IMR-90 (cell line): ENCODE results near the gene SPATA13. TPM values are rescaled to one million over a fixed set of nuclear protein-coding genes. Genes with fewer than 3 reads are reported as not detected.

Experiments used
- ATAC-seq: fragments of 200-7000 bp; cut with Tn5 transposase; 2 replicates; pipeline ENCODE4 v1.9.1; 2020; ENCODE audit warnings: low read depth, mild to moderate bottlenecking, moderate library complexity
- BruUV-seq: library from RNA; stranded (reverse); fragments of 400-500 nt; replicated peaks from 2 replicates; lab custom pipeline; 2021; lab: Mats Ljungman, UMichigan
- CTCF ChIA-PET: fragments of 300-600 bp; formaldehyde crosslinking; extraction: SDS; loops from one replicate; lab custom pipeline; 2021; ENCODE audit warnings: antibody characterized with exemption; lab: Yijun Ruan, JAX
- POLR2A ChIA-PET: fragments of 300-600 bp; sonication (Branson Sonifier 250); formaldehyde crosslinking; loops from one replicate; lab custom pipeline; 2022; ENCODE audit warnings: antibody characterized with exemption; ENCODE audit not compliant: unreplicated experiment; lab: Charles Lee
- DNase-seq: peaks from one replicate; pipeline ENCODE4 v3.0.0; 2013
- H2AFZ ChIP-seq: replicated peaks from 2 replicates; pipeline ENCODE3; 2013; ENCODE audit warnings: low read length, mild to moderate bottlenecking; ENCODE audit not compliant: poor library complexity
- H2AK5ac ChIP-seq: 2 replicates; pipeline ENCODE4 v1.6.1; 2013; ENCODE audit warnings: low read depth, low read length, inconsistent platforms
- H2AK9ac ChIP-seq: replicated peaks from 2 replicates; pipeline ENCODE3; 2013; ENCODE audit warnings: mild to moderate bottlenecking, low read depth, low read length, moderate library complexity; ENCODE audit not compliant: poor library complexity
- H2BK120ac ChIP-seq: 2 replicates; pipeline ENCODE4 v1.6.1; 2013; ENCODE audit warnings: low read depth, low read length, inconsistent platforms
- H2BK15ac ChIP-seq: 3 replicates; pipeline ENCODE4 v1.6.1; 2013; ENCODE audit warnings: low read depth, low read length, inconsistent platforms
- H2BK20ac ChIP-seq: 2 replicates; pipeline ENCODE4 v1.6.1; 2013; ENCODE audit warnings: low read depth, mild to moderate bottlenecking, inconsistent platforms, low read length, moderate library complexity
- H2BK5ac ChIP-seq: 2 replicates; pipeline ENCODE4 v1.6.1; 2013; ENCODE audit warnings: mild to moderate bottlenecking, low read depth, low read length, inconsistent platforms; ENCODE audit not compliant: poor library complexity, severe bottlenecking
- H3K14ac ChIP-seq: replicated peaks from 2 replicates; pipeline ENCODE4 v1.6.1; 2013; ENCODE audit warnings: low read depth, low read length, inconsistent platforms
- H3K18ac ChIP-seq: 2 replicates; pipeline ENCODE4 v1.6.1; 2013; ENCODE audit warnings: low read depth, low read length, control low read depth
- H3K23ac ChIP-seq: 2 replicates; pipeline ENCODE4 v1.6.1; 2013; ENCODE audit warnings: low read depth, low read length, inconsistent platforms
- H3K27ac ChIP-seq: 2 replicates; pipeline ENCODE4 v1.5.1; 2013; ENCODE audit warnings: mild to moderate bottlenecking, control low read depth, low read length; ENCODE audit not compliant: insufficient read depth
- H3K27me3 ChIP-seq: 2 replicates; pipeline ENCODE4 v1.6.1; 2013; ENCODE audit warnings: low read length; ENCODE audit not compliant: control insufficient read depth, insufficient read depth
- H3K36me3 ChIP-seq: 2 replicates; pipeline ENCODE4 v1.6.1; 2013; ENCODE audit warnings: low read length, mixed read lengths; ENCODE audit not compliant: control insufficient read depth, insufficient read depth
- H3K4ac ChIP-seq: 2 replicates; pipeline ENCODE4 v1.6.1; 2013; ENCODE audit warnings: low read depth, low read length, inconsistent platforms
- H3K4me1 ChIP-seq: 2 replicates; pipeline ENCODE4 v1.6.1; 2013; ENCODE audit warnings: low read length, mixed read lengths; ENCODE audit not compliant: control insufficient read depth, insufficient read depth
- H3K4me2 ChIP-seq: 2 replicates; pipeline ENCODE4 v1.6.1; 2013; ENCODE audit warnings: low read depth, mild to moderate bottlenecking, control low read depth, low read length, moderate library complexity
- H3K4me3 ChIP-seq: 2 replicates; pipeline ENCODE4 v1.5.1; 2013; ENCODE audit warnings: low read depth, mild to moderate bottlenecking, control low read depth, low read length, moderate library complexity; ENCODE audit not compliant: insufficient read depth
- H3K56ac ChIP-seq: 2 replicates; pipeline ENCODE4 v1.6.1; 2013; ENCODE audit warnings: low read length, inconsistent platforms; ENCODE audit not compliant: insufficient read depth; ENCODE audit errors: extremely low read depth
- H3K79me1 ChIP-seq, 2 experiments: 2 replicates each; pipeline ENCODE4 v1.6.1; 2013; ENCODE audit warnings: low read length in 2 of 2, inconsistent platforms in 1 of 2, low read depth in 1 of 2
- H3K9ac ChIP-seq: 2 replicates; pipeline ENCODE4 v1.6.1; 2013; ENCODE audit warnings: low read depth, low read length, control low read depth
- H3K9me1 ChIP-seq: 2 replicates; pipeline ENCODE4 v1.6.1; 2013; ENCODE audit warnings: low read length, inconsistent platforms; ENCODE audit not compliant: insufficient read depth
- H3K9me3 ChIP-seq: 2 replicates; pipeline ENCODE4 v1.6.1; 2013; ENCODE audit warnings: low read length; ENCODE audit not compliant: control insufficient read depth, insufficient read depth
- H4K20me1 ChIP-seq: 2 replicates; pipeline ENCODE4 v1.6.1; 2013; ENCODE audit warnings: low read length, inconsistent platforms; ENCODE audit not compliant: insufficient read depth
- H4K5ac ChIP-seq: 2 replicates; pipeline ENCODE4 v1.6.1; 2013; ENCODE audit warnings: mild to moderate bottlenecking, low read depth, low read length, control low read depth
- H4K8ac ChIP-seq, 2 experiments: 2 replicates each; pipeline ENCODE4 v1.6.1; 2013; ENCODE audit warnings: low read depth in 2 of 2, low read length in 2 of 2, control low read depth in 1 of 2, inconsistent platforms in 1 of 2
- H4K91ac ChIP-seq: 2 replicates; pipeline ENCODE4 v1.6.1; 2013; ENCODE audit warnings: low read depth, low read length, inconsistent platforms; ENCODE audit not compliant: insufficient read depth
- BHLHE40 ChIP-seq: fragments of 150-350 bp; IDR thresholded peaks from 2 replicates; pipeline ENCODE4 v1.6.1; 2016; ENCODE audit warnings: mild to moderate bottlenecking, low read depth, low read length
- CHD1 ChIP-seq: IDR thresholded peaks from 2 replicates; pipeline ENCODE4 v1.6.1; 2012; ENCODE audit warnings: low read depth, low read length, improper control_type of control experiment
- MAFK ChIP-seq: IDR thresholded peaks from 2 replicates; pipeline ENCODE4 v1.6.1; 2012; ENCODE audit warnings: low read depth, low read length, improper control_type of control experiment
- MAZ ChIP-seq: IDR thresholded peaks from 2 replicates; pipeline ENCODE4 v1.6.1; 2012; ENCODE audit warnings: low read depth, mild to moderate bottlenecking, low read length, improper control_type of control experiment, moderate library complexity, borderline replicate concordance
- NFE2L2 ChIP-seq: fragments of 150-350 bp; IDR thresholded peaks from 2 replicates; pipeline ENCODE4 v1.6.1; 2016; ENCODE audit warnings: low read depth, mild to moderate bottlenecking, low read length
- POLR2A ChIP-seq: IDR thresholded peaks from 2 replicates; pipeline ENCODE4 v1.6.1; 2012; ENCODE audit warnings: mild to moderate bottlenecking, low read depth, low read length
- RAD21 ChIP-seq: IDR thresholded peaks from 2 replicates; pipeline ENCODE4 v1.6.1; 2012; ENCODE audit warnings: low read length, improper control_type of control experiment
- RCOR1 ChIP-seq: IDR thresholded peaks from 2 replicates; pipeline ENCODE4 v1.6.1; 2012; ENCODE audit warnings: mild to moderate bottlenecking, low read length, improper control_type of control experiment; ENCODE audit not compliant: insufficient replicate concordance
- RFX5 ChIP-seq: IDR thresholded peaks from 2 replicates; pipeline ENCODE4 v1.8.0; 2012; ENCODE audit warnings: low read depth, mild to moderate bottlenecking, low read length, moderate library complexity
- SMC3 ChIP-seq: fragments of 150-350 bp; IDR thresholded peaks from 2 replicates; pipeline ENCODE4 v1.6.1; 2016; ENCODE audit warnings: low read depth, mild to moderate bottlenecking, antibody characterized with exemption, low read length, moderate library complexity
- USF2 ChIP-seq: fragments of 150-350 bp; IDR thresholded peaks from 2 replicates; pipeline ENCODE4 v1.6.1; 2017; ENCODE audit warnings: mild to moderate bottlenecking, antibody characterized with exemption, low read length, low read depth
- WGBS, 2 experiments: methylation state at CpG; one replicate each; pipeline versions ENCODE4 v1.1.5 to v1.1.7; 2013; ENCODE audit warnings: missing lambda C conversion rate in 2 of 2; ENCODE audit not compliant: insufficient read length in 1 of 2; ENCODE audit errors: extremely low coverage in 2 of 2; 5-methylcytosine and 5-hydroxymethylcytosine counted together
- dilution Hi-C: fragments of 300-500 bp; cut with HindIII; formaldehyde crosslinking; loops from one replicate; pipeline ENCODE4 v1.14.3; 2018; ENCODE audit warnings: low sequenced_read_pairs; ENCODE audit not compliant: unreplicated experiment
- in situ Hi-C: fragments of 300-500 bp; cut with MboI; formaldehyde crosslinking; loops from 3 replicates; pipeline ENCODE4 v1.14.3; 2019; ENCODE audit warnings: low sequenced_read_pairs, inconsistent platforms, mixed read lengths
- intact Hi-C: fragments of 100-400 bp; cut with micrococcal nuclease; formaldehyde crosslinking; loops from 2 replicates; pipeline ENCODE4 v1.10.0; 2022
- polyA plus RNA-seq, 3 experiments: library from polyadenylated mRNA; depleted of rRNA; stranded (reverse); fragments of >200 nt; gene quantifications; 2 replicates each; pipeline ENCODE4 v1.2.3, GENCODE V29; 2012; ENCODE audit warnings: low replicate concordance in 1 of 3
- total RNA-seq: library from RNA; depleted of rRNA; stranded (reverse); fragments of >200 nt; gene quantifications from 2 replicates; pipeline ENCODE4 v1.2.3, GENCODE V29; 2012

The SPATA13 gene
- total and polyA plus RNA-seq, 2 of the 4 experiments (the other 2 are of a cell fraction), result 10.5 to 12.5 TPM

DNA sequence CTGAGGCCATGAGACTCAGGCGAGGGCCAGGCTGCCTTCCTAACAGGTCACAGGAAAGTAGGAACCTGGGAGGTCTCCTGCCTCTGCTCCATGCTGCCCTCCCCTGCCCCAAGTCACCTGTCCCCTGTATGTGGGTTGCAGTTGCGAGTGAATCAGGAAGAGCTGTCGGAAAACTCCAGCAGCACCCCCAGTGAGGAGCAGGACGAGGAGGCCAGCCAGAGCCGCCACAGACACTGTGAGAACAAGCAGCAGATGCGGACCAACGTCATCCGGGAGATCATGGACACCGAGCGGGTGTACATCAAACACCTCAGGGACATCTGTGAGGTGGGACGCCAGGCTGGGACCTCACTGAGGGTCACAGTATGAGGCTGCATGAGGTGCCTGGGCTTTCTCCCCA is 126.1 kb downstream of the SPATA13 start:
- Histone ChIP-seq H3K9ac (no peak overlapping the region), H3K4me3 (no peak overlapping the region), H2BK20ac (no peak overlapping the region), H2AFZ (no peak overlapping the region), H3K18ac (no peak overlapping the region), H3K56ac (no peak overlapping the region), H4K5ac (no peak overlapping the region), H3K14ac (no peak overlapping the region), H3K27ac (no peak overlapping the region), H4K20me1 (no peaks in the 10 kb centered on the region), H3K9me3 (no peaks in the 10 kb centered on the region), H3K23ac (no peak overlapping the region), H3K9me1 (peaks cover 14% of the 10 kb centered on the region), H2AK5ac (no peak overlapping the region), H3K4me1 (peaks cover 2% of the 10 kb centered on the region), H2AK9ac (no peak overlapping the region), H2BK5ac (no peak overlapping the region), H3K79me1 (peaks cover 0 to 12% of the 10 kb centered on the region in 2 experiments; a peak in 1 of 4 replicates), H3K36me3 (peaks cover 41% of the 10 kb centered on the region), H2BK15ac (no peak overlapping the region), H2BK120ac (no peak overlapping the region), H3K4me2 (no peak overlapping the region), H4K91ac (no peak overlapping the region), H3K4ac (no peak overlapping the region), H3K27me3 (no peaks in the 10 kb centered on the region), H4K8ac (no peak overlapping the region)
- TF ChIP-seq MAZ (no peak), CHD1 (no peak), RAD21 (no peak), RFX5 (no peak), RCOR1 (no peak), MAFK (no peak), SMC3 (no peak), USF2 (no peak), NFE2L2 (no peak), BHLHE40 (no peak), POLR2A (no peak)
- 100% methylated on average over 1 of the region's 11 CpGs; no CpG with 5 or more reads in 1 of the 2 experiments for WGBS, 2 experiments
- intact Hi-C loops, result no loop called here
- CTCF ChIA-PET, result no interaction called here
- DNase-seq, result no peak
- in situ Hi-C loops, result no loop called here
- dilution Hi-C loops, result no loop called here
- no peak for ATAC-seq
- BruUV-seq, result no TSS peak
- POLR2A ChIA-PET, result no interaction called here
